Activated CD4-positive, alpha-beta memory T cell treated with anti-CD3 and anti-CD28 coated beads for 36 hours (primary cell): Measurements from ENCODE around the gene SPA17. TPM values are rescaled to one million over a fixed set of nuclear protein-coding genes. Genes with fewer than 3 reads are reported as not detected.

Experiments
- CTCF ChIA-PET: fragments of 350-600 bp; sonication (Branson Sonifier 250); formaldehyde crosslinking; loops from one replicate; lab custom pipeline; 2021; ENCODE audit warnings: antibody characterized with exemption, inconsistent platforms; lab: Charles Lee
- POLR2A ChIA-PET: fragments of 350-600 bp; sonication (Branson Sonifier 250); formaldehyde crosslinking; loops from one replicate; lab custom pipeline; 2021; ENCODE audit warnings: antibody characterized with exemption; lab: Charles Lee
- DNase-seq: peaks from one replicate; pipeline ENCODE4 v3.0.0-alpha.2; 2020
- H3K27ac Mint-ChIP-seq: one replicate; pipeline ENCODE4 v1.8.0; 2021; ENCODE audit warnings: mixed read lengths
- H3K27me3 Mint-ChIP-seq: one replicate; pipeline ENCODE4 v1.8.0; 2021; ENCODE audit warnings: mixed read lengths
- H3K36me3 Mint-ChIP-seq: one replicate; pipeline ENCODE4 v1.8.0; 2021; ENCODE audit warnings: mixed read lengths
- H3K4me1 Mint-ChIP-seq: one replicate; pipeline ENCODE4 v1.8.0; 2021; ENCODE audit warnings: low read depth, mixed read lengths
- H3K4me3 Mint-ChIP-seq: one replicate; pipeline ENCODE4 v1.8.0; 2021; ENCODE audit warnings: mild to moderate bottlenecking, mixed read lengths
- H3K9me3 Mint-ChIP-seq: one replicate; pipeline ENCODE4 v1.8.0; 2021; ENCODE audit warnings: mixed read lengths
- intact Hi-C: fragments of 100-400 bp; cut with micrococcal nuclease; formaldehyde crosslinking; loops from one replicate; pipeline ENCODE4 v1.15.1; 2023
- total RNA-seq, 2 experiments: library from RNA; stranded (reverse); gene quantifications; one replicate each; pipeline ENCODE4 v1.2.3, GENCODE V29; 2021

SPA17 gene
- 1 to 10 TPM; 5.0 to 6.7 TPM for total RNA-seq

DNA sequence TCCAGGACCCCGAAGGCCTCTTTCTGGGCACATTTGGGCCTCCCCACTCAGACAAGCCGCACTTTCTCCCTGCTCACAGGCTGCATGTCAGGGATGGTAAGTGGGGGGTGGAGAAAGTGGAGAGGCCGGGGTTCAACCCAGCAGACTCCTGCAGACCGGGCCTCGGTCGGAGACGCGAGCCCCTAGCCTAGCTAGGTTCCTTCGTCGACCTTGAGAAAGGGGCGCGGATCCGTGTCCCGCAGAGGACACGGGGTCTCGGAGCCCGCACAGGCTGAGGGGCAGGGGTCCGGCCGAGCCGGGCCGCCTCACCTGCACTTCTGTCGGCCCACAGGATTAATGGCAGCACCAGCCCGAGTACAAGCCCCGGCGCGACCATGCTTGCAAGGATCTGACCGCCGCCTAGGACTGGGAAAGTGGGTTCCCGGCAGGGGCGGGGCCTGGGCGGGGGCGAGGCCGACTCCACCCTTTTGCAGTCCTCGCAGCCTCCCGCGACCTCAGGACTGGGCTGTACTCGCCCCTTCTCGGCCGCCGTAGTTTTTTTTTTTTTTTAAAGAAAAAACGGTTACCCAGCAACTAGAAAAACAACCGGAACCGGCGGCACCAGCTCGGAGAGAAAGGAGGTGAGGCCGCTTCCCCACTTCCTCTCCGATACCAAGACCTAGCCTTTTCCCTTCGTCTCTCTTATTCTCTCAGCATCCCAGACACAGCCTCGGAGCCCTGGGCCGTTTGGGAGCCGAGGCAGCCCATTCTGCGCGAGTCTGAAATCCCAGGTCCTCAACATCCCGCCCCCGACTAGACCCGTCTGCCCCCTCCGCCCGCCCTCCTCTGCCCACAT is at the start of gene SPA17, which contains the start of gene SIAE:
Gene SPA17, plus strand, starts transcription at position 572 of the 835 bp plus-strand sequence. CDS start 1,361 bp downstream, outside the sequence.
Gene SIAE, minus strand, starts transcription at position 407 of the 835 bp plus-strand sequence. Its CDS starts 31 bp downstream, at position 376.
- H3K36me3 Mint-ChIP-seq = peaks cover 2% of the 10 kb centered on the region
- H3K27me3 Mint-ChIP-seq = no peaks in the 10 kb centered on the region
- H3K4me1 Mint-ChIP-seq = peaks cover 29% of the 10 kb centered on the region
- peak within 1 kb of the TSS; percentile 79 for H3K27ac Mint-ChIP-seq
- H3K4me3 Mint-ChIP-seq = peak within 1 kb of the TSS; percentile 87
- ChIA-PET POLR2A (interaction anchor here (0.6 to 2.4 kb wide), 6 partner anchors 51 to 203 kb away, joined by 3 to 9 read pairs (median 5); partner anchors contain the start of gene MSANTD2), CTCF (interaction anchor here (0.6 to 5.9 kb wide), 12 partner anchors 71 to 277 kb away, joined by 3 to 85 read pairs (median 4); no protein-coding TSS in a partner anchor)
- intact Hi-C loops = loop anchor here (1.0 to 5.0 kb wide), 6 partner anchors 51 to 279 kb away; partner anchors contain the start of genes CCDC15, MSANTD2 and TBRG1
- no peaks in the 10 kb centered on the region for H3K9me3 Mint-ChIP-seq
- DNase-seq = peak; percentile 94

DNA sequence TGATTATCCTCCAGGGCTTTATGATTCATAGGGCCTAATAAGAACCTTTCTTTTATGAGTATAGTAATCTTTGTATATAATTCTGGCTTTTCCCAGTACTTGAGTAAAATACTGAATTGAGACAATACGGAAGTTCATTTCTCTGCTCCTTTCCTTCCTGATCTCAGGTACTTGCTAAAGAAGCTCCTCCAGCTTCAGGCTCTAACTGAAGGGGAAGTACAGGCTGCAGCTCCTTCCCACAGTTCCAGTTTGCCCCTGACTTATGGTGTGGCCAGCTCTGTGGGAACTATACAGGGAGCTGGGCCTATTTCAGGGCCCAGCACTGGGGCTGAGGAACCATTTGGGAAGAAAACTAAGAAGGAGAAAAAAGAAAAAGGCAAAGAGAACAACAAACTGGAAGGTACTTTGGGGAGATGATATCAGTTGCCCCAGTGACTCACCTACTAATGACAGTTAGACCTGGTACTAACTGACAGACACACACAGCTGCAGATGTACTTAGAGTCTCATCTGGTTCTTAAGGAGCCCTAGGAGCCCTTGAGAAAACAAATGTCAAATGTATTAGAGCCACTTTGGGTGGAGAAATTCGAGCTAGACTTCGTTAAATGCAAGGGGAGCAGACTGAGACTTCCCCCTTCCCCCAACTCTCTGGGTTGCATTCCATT is 48.1 kb upstream of the SPA17 start:
- ChIA-PET CTCF (interaction anchor here (1.8 kb wide), 1 partner anchor 44 kb away, joined by 9 read pairs; no protein-coding TSS in a partner anchor), POLR2A (interaction anchor here (0.5 to 0.8 kb wide), 2 partner anchors 136 to 175 kb away, joined by 3 to 4 read pairs; partner anchors contain the start of gene MSANTD2)
- DNase-seq = no peak
- Mint-ChIP-seq H3K27me3 (no peaks in the 10 kb centered on the region), H3K36me3 (peaks cover 30% of the 10 kb centered on the region), H3K4me1 (peaks cover 31% of the 10 kb centered on the region), H3K9me3 (no peaks in the 10 kb centered on the region), H3K27ac (no peak overlapping the region), H3K4me3 (no peak overlapping the region)
- intact Hi-C loops = no loop called here

DNA sequence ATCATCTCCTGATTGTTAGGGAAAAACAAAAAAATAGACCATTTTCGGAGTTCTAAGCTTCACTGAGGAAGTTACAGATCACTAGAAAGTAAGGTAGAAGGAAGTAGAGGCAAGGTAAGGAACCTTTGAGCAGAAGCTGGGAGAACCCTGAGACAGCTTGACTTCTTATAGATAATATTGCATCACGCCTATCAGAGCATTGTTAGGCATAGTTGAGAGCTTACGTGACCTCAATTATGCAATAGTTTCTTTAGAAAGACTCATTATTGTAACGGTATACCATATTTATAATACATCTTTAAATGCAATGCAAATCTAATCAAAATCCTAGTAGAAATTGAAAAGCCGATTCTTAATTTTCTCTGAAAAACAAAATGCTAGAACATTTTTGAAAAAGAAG is 46.2 kb upstream of the SPA17 start:
- intact Hi-C loops = no loop called here
- no peak overlapping the region for H3K27ac Mint-ChIP-seq
- H3K4me1 Mint-ChIP-seq = peaks cover 30% of the 10 kb centered on the region
- no peaks in the 10 kb centered on the region for H3K27me3 Mint-ChIP-seq
- no peak overlapping the region for H3K4me3 Mint-ChIP-seq
- ChIA-PET POLR2A (no interaction called here), CTCF (interaction anchor here (1.1 kb wide), 1 partner anchor 249 kb away, joined by 4 read pairs; no protein-coding TSS in a partner anchor)
- DNase-seq = no peak
- H3K9me3 Mint-ChIP-seq = no peaks in the 10 kb centered on the region
- H3K36me3 Mint-ChIP-seq = peaks cover 46% of the 10 kb centered on the region

DNA sequence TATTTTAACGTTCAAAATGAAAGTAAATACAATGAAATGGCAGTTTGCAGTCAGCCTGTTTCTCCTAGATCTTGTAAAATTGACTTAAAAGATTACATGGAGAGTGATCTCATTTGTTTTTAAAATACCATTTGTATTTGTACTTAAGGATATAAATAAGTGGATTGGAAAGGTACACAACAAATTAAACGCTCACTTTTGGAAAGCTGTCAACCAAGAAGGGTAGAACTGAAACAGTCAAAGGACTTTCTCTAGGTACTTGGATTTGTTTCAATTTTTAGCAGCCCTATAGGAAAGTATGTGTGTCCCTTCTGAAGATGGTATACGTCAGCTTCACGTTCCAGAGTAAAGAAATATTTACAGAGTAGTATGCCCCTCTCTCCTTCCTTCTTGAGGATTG is 43.7 kb upstream of the SPA17 start:
- Mint-ChIP-seq H3K4me1 (peaks cover 17% of the 10 kb centered on the region), H3K27ac (no peak overlapping the region), H3K4me3 (no peak overlapping the region), H3K27me3 (no peaks in the 10 kb centered on the region), H3K36me3 (peaks cover 51% of the 10 kb centered on the region), H3K9me3 (no peaks in the 10 kb centered on the region)
- ChIA-PET POLR2A (no interaction called here), CTCF (interaction anchor here (1.0 kb wide), 1 partner anchor 113 kb away, joined by 3 read pairs; no protein-coding TSS in a partner anchor)
- DNase-seq = no peak
- intact Hi-C loops = no loop called here

DNA sequence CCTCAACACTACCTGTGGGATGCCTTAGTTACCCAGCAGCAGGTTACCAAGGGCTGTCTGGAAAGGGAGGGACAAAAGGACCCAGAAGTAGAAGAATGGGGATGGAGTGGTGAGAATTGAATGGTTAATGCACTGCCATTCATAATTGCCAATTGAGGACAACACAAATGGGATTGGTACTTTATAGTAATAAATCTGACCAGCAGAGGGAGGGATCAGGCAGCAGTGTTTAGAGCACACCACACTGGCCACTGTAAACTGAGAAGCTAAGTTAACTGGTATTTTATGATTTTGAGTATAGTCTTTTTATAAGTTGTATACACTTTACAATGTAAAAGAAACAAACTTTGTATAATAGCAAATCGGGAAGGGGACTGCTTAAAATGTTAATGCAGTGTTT is 40.3 kb upstream of the SPA17 start:
- ChIA-PET POLR2A (interaction anchor here (0.6 kb wide), 1 partner anchor 80 kb away, joined by 3 read pairs; no protein-coding TSS in a partner anchor), CTCF (no interaction called here)
- peaks cover 39% of the 10 kb centered on the region for H3K36me3 Mint-ChIP-seq
- intact Hi-C loops = no loop called here
- DNase-seq = no peak
- H3K4me1 Mint-ChIP-seq = peaks cover 2% of the 10 kb centered on the region
- H3K27ac Mint-ChIP-seq = no peak overlapping the region
- H3K27me3 Mint-ChIP-seq = no peaks in the 10 kb centered on the region
- no peak overlapping the region for H3K4me3 Mint-ChIP-seq
- no peaks in the 10 kb centered on the region for H3K9me3 Mint-ChIP-seq

DNA sequence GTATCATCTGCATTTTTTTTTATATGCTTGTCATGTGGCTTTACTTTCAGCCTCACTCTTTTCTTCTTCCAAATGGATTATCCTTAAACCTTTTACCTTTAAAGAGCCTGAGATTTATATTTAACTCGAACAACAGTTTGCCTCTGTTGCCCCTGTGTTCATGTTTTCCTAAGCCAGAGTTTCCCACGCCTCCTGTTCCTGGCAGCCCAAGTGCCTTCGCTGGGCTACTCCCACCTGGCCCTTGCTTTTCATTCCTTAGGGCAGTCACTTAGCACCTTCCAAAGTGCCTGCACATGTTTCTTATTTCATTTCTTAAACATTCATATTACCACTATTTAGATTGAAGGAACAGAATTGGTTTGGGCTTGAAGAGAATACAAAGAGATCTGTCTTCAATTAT is 37.8 kb upstream of the SPA17 start:
- H3K4me1 Mint-ChIP-seq = no peaks in the 10 kb centered on the region
- H3K4me3 Mint-ChIP-seq = no peak overlapping the region
- peaks cover 30% of the 10 kb centered on the region for H3K36me3 Mint-ChIP-seq
- ChIA-PET POLR2A (no interaction called here), CTCF (interaction anchor here (0.7 kb wide), 1 partner anchor 202 kb away, joined by 3 read pairs; no protein-coding TSS in a partner anchor)
- DNase-seq = no peak
- no peaks in the 10 kb centered on the region for H3K27me3 Mint-ChIP-seq
- intact Hi-C loops = no loop called here
- H3K9me3 Mint-ChIP-seq = no peaks in the 10 kb centered on the region
- H3K27ac Mint-ChIP-seq = no peak overlapping the region

DNA sequence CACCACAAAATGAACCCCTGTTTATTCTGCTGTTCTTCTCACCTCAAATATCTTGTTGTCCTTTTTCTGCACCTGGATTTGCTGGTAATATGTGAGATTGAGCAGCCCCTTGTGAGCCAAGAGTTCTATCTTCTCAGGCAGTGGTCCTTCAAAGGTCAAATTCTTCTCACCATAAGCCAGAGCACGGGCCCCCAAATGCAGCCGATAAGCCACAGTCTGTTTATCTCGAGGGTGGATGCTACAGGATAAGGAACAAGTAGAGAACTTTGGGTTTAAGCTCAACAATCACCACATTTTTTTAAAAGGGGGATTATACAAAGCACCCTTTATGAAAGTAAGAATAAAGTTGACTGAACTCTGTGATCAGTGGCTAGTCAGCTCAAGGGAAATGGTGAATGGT is 35.2 kb upstream of the SPA17 start:
- Mint-ChIP-seq H3K36me3 (peaks cover 16% of the 10 kb centered on the region), H3K27ac (no peak overlapping the region), H3K4me3 (no peak overlapping the region), H3K27me3 (no peaks in the 10 kb centered on the region), H3K9me3 (no peaks in the 10 kb centered on the region), H3K4me1 (no peaks in the 10 kb centered on the region)
- intact Hi-C loops = no loop called here
- ChIA-PET POLR2A (no interaction called here), CTCF (interaction anchor here (0.8 to 1.5 kb wide), 3 partner anchors 124 to 228 kb away, joined by 3 read pairs; no protein-coding TSS in a partner anchor)
- DNase-seq = no peak

DNA sequence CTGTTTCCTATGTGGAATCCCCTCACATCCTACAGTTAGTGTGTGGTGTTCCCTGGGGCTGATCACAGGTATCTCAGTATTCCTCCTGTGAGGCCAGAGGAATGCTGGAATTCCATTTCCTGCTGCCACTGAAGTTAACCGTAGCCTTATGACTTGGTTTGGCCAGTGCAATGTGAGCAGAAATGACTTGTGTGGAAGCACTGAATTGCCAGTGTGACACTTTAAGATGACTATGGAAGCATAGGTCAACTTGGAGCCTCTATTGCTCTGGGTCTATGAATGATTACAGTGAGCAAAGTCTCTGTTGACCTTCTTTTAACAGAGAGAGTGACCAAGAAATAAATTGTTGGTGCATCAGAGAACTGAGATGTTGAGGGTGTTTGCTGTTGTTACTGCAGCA is 34.5 kb upstream of the SPA17 start:
- no peaks in the 10 kb centered on the region for H3K9me3 Mint-ChIP-seq
- H3K27ac Mint-ChIP-seq = no peak overlapping the region
- intact Hi-C loops = no loop called here
- H3K27me3 Mint-ChIP-seq = no peaks in the 10 kb centered on the region
- no peak overlapping the region for H3K4me3 Mint-ChIP-seq
- peaks cover 14% of the 10 kb centered on the region for H3K36me3 Mint-ChIP-seq
- POLR2A ChIA-PET = no interaction called here
- H3K4me1 Mint-ChIP-seq = no peaks in the 10 kb centered on the region
- CTCF ChIA-PET = interaction anchor here (0.6 to 2.2 kb wide), 3 partner anchors 30 to 199 kb away, joined by 3 to 9 read pairs (median 3); no protein-coding TSS in a partner anchor
- DNase-seq = no peak

DNA sequence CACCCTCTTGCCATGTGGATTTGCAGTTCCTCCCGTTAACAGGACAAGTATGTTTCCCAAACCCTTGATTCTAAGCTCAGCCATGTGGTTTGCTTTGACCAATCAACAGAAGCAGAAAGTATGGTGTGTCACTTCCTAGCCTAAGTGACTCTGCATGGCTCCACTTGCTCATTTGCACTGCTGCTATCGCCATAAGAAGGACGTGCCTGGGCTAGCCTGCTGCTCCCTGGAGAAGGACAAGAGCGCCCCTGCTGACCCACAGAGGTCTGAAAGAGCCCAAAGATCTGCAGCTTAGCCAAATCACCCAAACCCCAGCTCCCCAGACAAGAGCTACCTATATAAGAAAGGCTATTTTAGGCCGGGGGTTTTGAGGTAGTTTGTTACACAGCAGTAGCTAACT is 33.0 kb upstream of the SPA17 start:
- H3K4me3 Mint-ChIP-seq = no peak overlapping the region
- no peaks in the 10 kb centered on the region for H3K27me3 Mint-ChIP-seq
- H3K36me3 Mint-ChIP-seq = peaks cover 13% of the 10 kb centered on the region
- H3K4me1 Mint-ChIP-seq = peaks cover 2% of the 10 kb centered on the region
- intact Hi-C loops = no loop called here
- no peak overlapping the region for H3K27ac Mint-ChIP-seq
- DNase-seq = no peak
- ChIA-PET CTCF (interaction anchor here (1.1 to 2.2 kb wide), 5 partner anchors 29 to 236 kb away, joined by 3 to 9 read pairs (median 4); no protein-coding TSS in a partner anchor), POLR2A (no interaction called here)
- H3K9me3 Mint-ChIP-seq = no peaks in the 10 kb centered on the region

DNA sequence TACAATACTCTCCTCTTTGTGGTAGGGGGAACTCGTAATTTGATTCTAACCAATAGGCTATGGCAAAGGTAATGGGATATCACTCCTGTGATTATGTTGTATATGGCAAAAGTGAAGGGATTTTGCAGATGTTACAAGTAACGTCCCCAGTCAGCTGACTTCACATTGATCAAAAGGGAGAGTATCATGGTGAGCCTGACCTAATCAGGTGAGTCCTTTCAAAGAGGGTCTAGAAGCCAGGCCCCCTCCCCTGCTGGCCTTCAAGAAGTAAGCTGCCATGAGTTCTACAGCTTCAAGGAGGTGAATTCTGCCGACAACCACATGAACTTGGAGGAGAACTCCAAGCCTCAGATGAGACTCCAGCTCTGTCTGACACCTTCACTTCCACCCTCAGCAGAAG is 31.1 kb upstream of the SPA17 start:
- DNase-seq = no peak
- intact Hi-C loops = no loop called here
- Mint-ChIP-seq H3K4me1 (peaks cover 2% of the 10 kb centered on the region), H3K9me3 (no peaks in the 10 kb centered on the region), H3K27me3 (no peaks in the 10 kb centered on the region), H3K36me3 (peaks cover 8% of the 10 kb centered on the region), H3K27ac (no peak overlapping the region), H3K4me3 (no peak overlapping the region)
- POLR2A ChIA-PET = no interaction called here
- CTCF ChIA-PET = interaction anchor here (0.9 to 1.4 kb wide), 2 partner anchors 19 to 120 kb away, joined by 3 read pairs; partner anchors contain the start of gene ESAM

DNA sequence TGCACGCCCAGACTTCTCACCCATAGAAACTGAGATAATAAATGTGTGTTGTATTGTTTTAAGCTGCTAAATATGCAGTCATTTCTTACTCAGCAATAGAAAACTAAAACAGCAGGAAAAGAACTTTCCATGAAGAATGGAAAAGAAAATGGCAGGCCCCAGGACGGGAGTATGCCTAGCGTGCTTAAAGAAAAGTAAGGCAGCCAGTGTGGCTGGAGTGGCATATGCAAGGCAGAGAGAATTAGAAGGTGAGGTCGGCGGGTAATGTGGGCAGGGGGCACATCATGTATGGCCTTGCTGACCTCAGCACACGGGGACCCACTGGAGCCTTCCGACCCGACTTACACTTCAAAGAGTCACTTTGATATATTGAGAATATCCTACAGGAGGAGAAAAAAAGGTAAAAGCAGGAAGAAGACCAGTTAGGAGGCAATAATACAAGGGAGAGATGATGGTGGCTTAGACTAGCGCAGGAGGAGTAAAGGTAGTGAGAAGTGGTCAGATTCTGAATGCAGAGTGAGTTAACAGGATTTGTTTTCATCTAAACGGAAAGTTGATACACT is 30.6 kb upstream of the SPA17 start:
- Mint-ChIP-seq H3K4me1 (peaks cover 2% of the 10 kb centered on the region), H3K36me3 (peaks cover 8% of the 10 kb centered on the region), H3K27me3 (no peaks in the 10 kb centered on the region), H3K27ac (no peak overlapping the region), H3K4me3 (no peak overlapping the region), H3K9me3 (no peaks in the 10 kb centered on the region)
- ChIA-PET CTCF (interaction anchor here (0.6 to 2.8 kb wide), 9 partner anchors 11 to 317 kb away, joined by 3 to 23 read pairs (median 3); partner anchors contain the start of genes ESAM and TBRG1), POLR2A (no interaction called here)
- no peak for DNase-seq
- intact Hi-C loops = no loop called here
